Dermis blood vessel endothelial cell (primary cell): ENCODE data around the gene C12orf57. TPM values are rescaled to one million over a fixed set of nuclear protein-coding genes. Genes with fewer than 3 reads are reported as not detected.
A peak's percentile ranks its signal among the peaks of the same experiment; 100 is the strongest.
"Not testable (repeated sequence)": the region's sequence is repeated elsewhere in the genome, so short reads cannot be mapped to it uniquely, and the experiment has no call there.

ENCODE experiments used
- DNase-seq: peaks from one replicate; pipeline ENCODE4 v3.0.0; 2010
- total RNA-seq: library from RNA; depleted of rRNA; stranded (reverse); fragments of >200 nt; gene quantifications from 2 replicates; pipeline ENCODE4 v1.2.3, GENCODE V29; 2014

Gene C12orf57
- total RNA-seq, result 73.7 and 177 TPM in 2 replicates

GRCh38 chr12:6943722-6944380, at the start of gene C12orf57, which contains the start of gene RNU7-1:
C12orf57 (plus strand) TSS chr12:6944022; CDS start chr12:6944122, 100 bp downstream.
RNU7-1 (plus strand) TSS chr12:6943816.
- DNase-seq, result peak; percentile 87

GRCh38 chr12:6894321-6894720, 49.5 kb upstream of the C12orf57 start:
- no peak for DNase-seq

DNA sequence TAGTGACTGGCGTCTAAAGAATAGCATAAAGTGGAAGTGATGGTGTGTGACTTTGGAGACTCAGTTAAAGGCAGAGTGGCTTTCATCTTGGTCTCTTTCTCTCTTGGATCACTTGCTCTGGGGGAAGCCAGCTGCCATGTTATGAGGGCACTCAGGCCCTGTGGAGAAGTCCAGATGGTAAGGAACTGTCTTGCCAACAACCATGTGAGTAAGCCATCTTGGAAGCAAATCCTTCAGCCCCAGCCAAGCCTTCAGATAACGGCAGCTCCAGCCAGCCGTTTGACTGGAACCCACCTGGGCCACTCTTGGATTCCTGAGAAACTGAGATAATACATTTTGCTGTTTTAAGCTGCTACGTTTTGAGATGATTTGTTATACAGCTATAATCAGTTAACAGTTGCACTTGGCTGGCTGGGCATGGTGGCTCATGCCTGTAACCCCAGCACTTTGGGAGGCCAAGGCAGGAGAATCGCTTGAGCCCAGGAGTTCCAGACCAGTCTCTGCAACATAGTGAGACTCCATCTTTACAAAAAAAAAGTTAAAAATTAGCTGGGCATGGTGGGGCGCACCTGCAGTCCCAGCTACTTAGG, 46.9 kb upstream of the C12orf57 start:
- no peak for DNase-seq

DNA sequence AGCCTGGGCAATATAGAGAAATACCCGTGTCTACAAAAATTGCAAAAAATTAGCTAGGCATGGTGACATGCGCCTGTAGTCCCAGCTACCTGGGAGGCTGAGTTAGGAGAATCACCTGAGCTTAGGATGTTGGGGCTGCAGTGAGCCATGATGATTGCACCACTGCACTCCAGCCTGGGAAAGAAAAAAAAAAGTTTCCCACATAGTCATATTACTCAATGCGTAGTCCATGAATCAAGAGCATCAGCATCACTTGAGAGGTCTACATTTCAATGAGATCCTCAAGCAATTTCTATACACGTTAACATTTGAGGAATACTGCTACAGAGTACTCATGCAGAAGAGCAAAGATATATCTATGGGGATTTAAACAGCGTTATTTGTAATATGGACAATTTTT, 44.4 kb upstream of the C12orf57 start:
- DNase-seq, result no peak

- DNase-seq, result peak; percentile 88
Observed at GRCh38 chr12:6899837-6900519, 43.8 kb upstream of the C12orf57 start.

DNA sequence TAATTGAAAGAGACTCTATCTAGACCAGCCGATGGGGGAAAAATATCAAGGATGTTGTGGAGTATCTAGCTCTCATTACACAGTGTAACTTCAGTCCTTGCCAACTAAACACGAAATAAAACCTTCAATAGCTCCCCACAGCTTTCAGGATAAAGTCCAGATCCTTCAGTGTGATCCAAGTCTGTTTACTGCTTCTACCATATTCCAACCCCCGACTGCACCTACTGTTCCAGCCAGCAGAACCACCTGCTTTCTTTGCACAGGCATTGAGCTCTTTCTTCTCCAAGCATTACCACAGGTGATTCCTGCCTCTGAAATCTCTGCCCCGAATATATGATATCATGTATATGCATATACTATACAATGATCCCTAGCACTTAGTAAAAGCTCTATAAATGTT, 41.4 kb upstream of the C12orf57 start:
- DNase-seq, result no peak

- DNase-seq, result no peak
Observed at GRCh38 chr12:6903722-6904121, 40.1 kb upstream of the C12orf57 start.

GRCh38 chr12:6904280-6905276, 39.2 kb upstream of the C12orf57 start, which contains the start of gene LRRC23:
LRRC23 (plus strand) TSS chr12:6904822; CDS start chr12:6905634, 812 bp downstream.
- peak; percentile 97 for DNase-seq

GRCh38 chr12:6905414-6906040, 38.3 kb upstream of the C12orf57 start:
- no peak for DNase-seq

GRCh38 chr12:6908141-6908540, 35.7 kb upstream of the C12orf57 start:
- not testable (repeated sequence) for DNase-seq

DNA sequence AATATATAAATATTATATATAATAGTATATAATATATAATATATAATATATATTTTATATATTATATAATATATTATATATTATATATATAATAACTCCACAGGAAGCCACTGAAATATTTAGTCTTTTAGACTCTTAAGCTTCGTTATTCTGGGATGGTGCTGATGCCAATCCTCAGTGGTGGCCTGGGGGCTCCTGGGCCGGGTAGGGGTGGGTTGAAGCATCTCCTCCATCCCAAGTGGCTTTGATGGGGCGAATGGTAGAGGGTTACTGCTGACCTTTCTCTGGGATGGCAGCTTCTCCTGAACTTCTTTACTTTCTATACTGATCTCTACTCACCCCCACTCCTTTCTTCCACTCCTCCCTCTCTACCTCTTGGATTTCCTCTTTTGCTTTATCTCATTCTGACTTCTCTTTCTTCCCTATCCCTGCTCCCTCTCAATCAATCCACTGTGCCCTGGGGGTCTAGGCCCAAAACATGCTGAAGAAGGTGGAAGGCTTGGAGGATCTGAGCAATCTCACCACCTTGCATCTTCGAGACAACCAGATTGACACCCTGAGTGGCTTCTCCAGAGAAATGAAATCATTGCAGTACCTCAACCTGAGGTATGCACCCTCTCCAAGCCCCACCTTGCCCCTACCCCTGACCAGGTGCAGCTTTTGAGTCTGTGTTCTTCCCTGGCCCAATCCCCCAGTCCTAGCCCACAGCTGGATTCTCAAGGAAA, 34.2 kb upstream of the C12orf57 start:
- DNase-seq, result no peak

- no peak for DNase-seq
Observed at GRCh38 chr12:6912164-6912935, 31.5 kb upstream of the C12orf57 start.

DNA sequence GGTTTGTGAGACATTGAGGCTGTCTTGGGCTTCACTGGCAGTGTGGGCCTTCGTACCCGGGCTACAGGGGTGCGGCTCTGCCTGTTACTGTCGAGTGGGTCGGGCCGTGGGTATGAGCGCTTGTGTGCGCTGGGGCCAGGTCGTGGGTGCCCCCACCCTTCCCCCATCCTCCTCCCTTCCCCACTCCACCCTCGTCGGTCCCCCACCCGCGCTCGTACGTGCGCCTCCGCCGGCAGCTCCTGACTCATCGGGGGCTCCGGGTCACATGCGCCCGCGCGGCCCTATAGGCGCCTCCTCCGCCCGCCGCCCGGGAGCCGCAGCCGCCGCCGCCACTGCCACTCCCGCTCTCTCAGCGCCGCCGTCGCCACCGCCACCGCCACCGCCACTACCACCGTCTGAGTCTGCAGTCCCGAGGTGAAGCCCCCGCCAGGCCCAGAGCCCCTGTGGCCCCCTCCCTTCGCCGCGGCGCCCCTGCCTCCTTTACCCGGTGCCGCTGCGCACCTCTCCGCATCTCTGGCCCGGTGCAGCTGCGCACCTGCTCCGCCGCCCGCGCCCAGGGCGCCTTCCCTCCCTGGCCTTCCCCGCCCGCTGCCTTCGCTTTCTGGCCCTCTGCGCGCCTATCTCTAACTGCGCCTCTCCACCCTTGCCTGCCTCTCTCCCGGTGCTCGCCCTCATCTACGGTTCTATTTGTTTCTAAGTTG, 29.4 kb upstream of the C12orf57 start, which contains the start of gene ENO2:
Gene ENO2 (plus strand): TSS at position 335 of the 701 bp plus-strand sequence. CDS start 1,253 bp downstream, outside the sequence.
- DNase-seq, result peak; percentile 66

GRCh38 chr12:6914947-6915788, 28.7 kb upstream of the C12orf57 start:
- DNase-seq, result no peak

DNA sequence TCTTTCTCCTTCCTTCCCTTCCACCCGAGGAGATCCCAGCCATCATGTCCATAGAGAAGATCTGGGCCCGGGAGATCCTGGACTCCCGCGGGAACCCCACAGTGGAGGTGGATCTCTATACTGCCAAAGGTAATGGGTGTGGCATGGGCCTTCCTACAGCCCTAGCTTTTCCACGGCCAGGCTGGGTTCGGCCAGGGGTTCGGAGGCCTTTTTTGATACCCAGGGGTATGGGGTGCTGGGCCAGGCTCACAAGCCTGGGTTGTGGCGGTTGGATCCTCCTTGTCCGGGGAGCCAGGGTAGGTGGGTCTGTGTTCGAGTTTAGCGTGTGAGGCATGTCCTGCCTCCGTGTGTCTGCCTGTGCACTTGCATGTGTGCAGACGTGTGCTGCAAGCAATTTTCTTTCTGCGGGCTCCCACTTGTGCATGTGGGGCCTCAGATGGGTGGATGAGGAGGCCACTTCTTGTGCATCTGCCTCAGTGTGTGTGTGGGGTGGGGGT, 28.0 kb upstream of the C12orf57 start:
- DNase-seq, result no peak

DNA sequence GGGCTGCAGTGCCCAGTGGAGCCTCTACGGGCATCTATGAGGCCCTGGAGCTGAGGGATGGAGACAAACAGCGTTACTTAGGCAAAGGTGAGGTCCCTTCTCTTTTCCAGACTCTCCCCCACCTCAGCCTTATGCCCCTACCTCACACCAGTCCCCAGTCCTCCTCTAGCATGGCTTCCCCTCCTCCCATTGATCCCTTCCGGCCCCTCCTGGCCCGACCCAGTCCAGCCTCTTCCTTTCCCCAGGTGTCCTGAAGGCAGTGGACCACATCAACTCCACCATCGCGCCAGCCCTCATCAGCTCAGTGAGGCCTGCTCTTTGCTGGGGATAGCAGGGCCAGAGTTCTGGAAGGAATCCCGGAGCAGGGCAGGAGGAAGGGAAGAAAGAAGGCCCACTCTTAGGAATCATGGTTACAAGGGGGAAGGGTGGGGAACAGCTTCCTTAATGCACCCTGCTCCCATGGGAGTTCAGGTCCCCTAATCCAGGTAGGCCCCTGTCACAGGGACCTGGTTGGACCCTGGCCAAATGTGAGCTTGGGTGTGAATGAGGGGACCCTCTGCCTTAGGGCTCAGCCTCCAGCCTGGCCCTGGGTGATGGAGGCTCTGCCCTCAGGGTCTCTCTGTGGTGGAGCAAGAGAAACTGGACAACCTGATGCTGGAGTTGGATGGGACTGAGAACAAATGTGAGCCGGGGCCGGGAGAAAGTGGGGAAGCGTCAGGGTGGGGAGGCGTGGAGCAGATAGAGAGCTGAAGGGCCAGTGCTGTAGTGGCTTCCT, 27.2 kb upstream of the C12orf57 start:
- no peak for DNase-seq

DNA sequence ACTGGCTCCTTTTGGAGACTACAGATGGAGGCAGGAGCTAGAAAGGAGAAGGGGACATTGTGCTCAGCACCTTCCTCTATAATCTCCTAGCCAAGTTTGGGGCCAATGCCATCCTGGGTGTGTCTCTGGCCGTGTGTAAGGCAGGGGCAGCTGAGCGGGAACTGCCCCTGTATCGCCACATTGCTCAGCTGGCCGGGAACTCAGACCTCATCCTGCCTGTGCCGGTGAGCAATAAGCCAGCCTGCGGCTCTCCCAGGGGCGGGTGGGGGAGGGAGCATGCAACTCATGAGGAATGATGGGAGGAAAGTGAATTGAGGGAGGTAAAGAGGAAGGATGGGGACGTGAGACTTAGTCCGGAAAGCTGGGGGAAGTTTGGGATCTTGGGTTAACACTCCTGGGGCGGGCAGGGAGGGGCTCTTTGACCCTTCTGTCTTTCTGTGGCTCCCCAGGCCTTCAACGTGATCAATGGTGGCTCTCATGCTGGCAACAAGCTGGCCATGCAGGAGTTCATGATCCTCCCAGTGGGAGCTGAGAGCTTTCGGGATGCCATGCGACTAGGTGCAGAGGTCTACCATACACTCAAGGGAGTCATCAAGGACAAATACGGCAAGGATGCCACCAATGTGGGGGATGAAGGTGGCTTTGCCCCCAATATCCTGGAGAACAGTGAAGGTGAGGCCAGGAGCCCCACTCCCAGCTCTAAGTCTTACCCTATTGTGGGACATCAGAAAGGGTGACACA, 26.2 kb upstream of the C12orf57 start:
- no peak for DNase-seq
